ENCODE data around the gene SYT13.

SYT13 gene

GRCh38 chr11:45279645-45280044, 6.5 kb downstream of the SYT13 start:
- Histone ChIP-seq H3K36me3 (ENCODE audit: control insufficient read depth, insufficient read depth, low read length) (no peaks in the 10 kb centered on the region), H3K9ac (ENCODE audit: low read length) (no peak overlapping the region), H3K27ac (ENCODE audit: low read depth, low read length) (no peak overlapping the region), H3K56ac (ENCODE audit: low read length) (no peak overlapping the region), H4K5ac (ENCODE audit: low read length) (no peak overlapping the region), H3K18ac (ENCODE audit: low read length) (no peak overlapping the region), H3K4ac (ENCODE audit: low read depth, low read length) (no peak overlapping the region), H2AK5ac (ENCODE audit: low read length) (no peak overlapping the region), H3K4me3 (ENCODE audit: low read length) (no peak overlapping the region), H4K8ac (ENCODE audit: low read depth, low read length) (no peak overlapping the region), H2BK15ac (replicated peaks; ENCODE audit: low read depth) (no peak overlapping the region), H3K79me2 (ENCODE audit: control insufficient read depth, insufficient read depth, low read length) (no peaks in the 10 kb centered on the region), H2BK120ac (ENCODE audit: low read depth, low read length) (no peak overlapping the region), H3K4me1 (ENCODE audit: control insufficient read depth, low read depth, low read length) (no peaks in the 10 kb centered on the region), H2BK5ac (ENCODE audit: low read length) (no peak overlapping the region), H3K27me3 (ENCODE audit: insufficient read depth, low read length, poor library complexity) (no peaks in the 10 kb centered on the region), H3K79me1 (ENCODE audit: low read length) (no peaks in the 10 kb centered on the region), H3K4me2 (ENCODE audit: low read length) (no peak overlapping the region), H3K23ac (ENCODE audit: low read length) (no peak overlapping the region)
- no CpG with 5 or more reads among the region's 2 CpGs for WGBS (ENCODE audit: extremely low coverage, insufficient coverage, low lambda C conversion rate)
- DNase-seq: no peak

- Histone ChIP-seq H3K4me3 (ENCODE audit: low read length) (no peak overlapping the region), H3K4me1 (ENCODE audit: control insufficient read depth, low read depth, low read length) (no peaks in the 10 kb centered on the region), H3K9ac (ENCODE audit: low read length) (no peak overlapping the region), H3K18ac (ENCODE audit: low read length) (no peak overlapping the region), H3K56ac (ENCODE audit: low read length) (no peak overlapping the region), H3K36me3 (ENCODE audit: control insufficient read depth, insufficient read depth, low read length) (no peaks in the 10 kb centered on the region), H3K79me2 (ENCODE audit: control insufficient read depth, insufficient read depth, low read length) (no peaks in the 10 kb centered on the region), H3K4ac (ENCODE audit: low read depth, low read length) (no peak overlapping the region), H4K8ac (ENCODE audit: low read depth, low read length) (no peak overlapping the region), H2AK5ac (ENCODE audit: low read length) (no peak overlapping the region), H3K79me1 (ENCODE audit: low read length) (no peaks in the 10 kb centered on the region), H2BK15ac (replicated peaks; ENCODE audit: low read depth) (no peak overlapping the region), H3K23ac (ENCODE audit: low read length) (no peak overlapping the region), H2BK120ac (ENCODE audit: low read depth, low read length) (no peak overlapping the region), H3K27ac (ENCODE audit: low read depth, low read length) (no peak overlapping the region), H3K27me3 (ENCODE audit: insufficient read depth, low read length, poor library complexity) (no peaks in the 10 kb centered on the region), H3K4me2 (ENCODE audit: low read length) (no peak overlapping the region), H4K5ac (ENCODE audit: low read length) (no peak overlapping the region), H2BK5ac (ENCODE audit: low read length) (no peak overlapping the region)
- no CpG with 5 or more reads among the region's 4 CpGs for WGBS (ENCODE audit: extremely low coverage, insufficient coverage, low lambda C conversion rate)
- peak; percentile 40 for DNase-seq
Measured at GRCh38 chr11:45278714-45279113, 7.4 kb downstream of the SYT13 start.

GRCh38 chr11:45275828-45276227, 10.3 kb downstream of the SYT13 start:
- no peaks in the 10 kb centered on the region for H3K27me3 ChIP-seq (ENCODE audit: insufficient read depth, low read length, poor library complexity)
- no CpG with 5 or more reads among the region's 4 CpGs for WGBS (ENCODE audit: extremely low coverage, insufficient coverage, low lambda C conversion rate)
- DNase-seq: no peak

GRCh38 chr11:45274206-45274605, 11.9 kb downstream of the SYT13 start:
- Histone ChIP-seq H3K27ac (ENCODE audit: low read depth, low read length) (no peak overlapping the region), H3K79me2 (ENCODE audit: control insufficient read depth, insufficient read depth, low read length) (no peaks in the 10 kb centered on the region), H3K4me3 (ENCODE audit: low read length) (no peak overlapping the region), H4K8ac (ENCODE audit: low read depth, low read length) (no peak overlapping the region), H3K36me3 (ENCODE audit: control insufficient read depth, insufficient read depth, low read length) (no peaks in the 10 kb centered on the region), H3K23ac (ENCODE audit: low read length) (no peak overlapping the region), H2BK5ac (ENCODE audit: low read length) (no peak overlapping the region), H3K4me2 (ENCODE audit: low read length) (no peak overlapping the region), H3K18ac (ENCODE audit: low read length) (no peak overlapping the region), H3K9ac (ENCODE audit: low read length) (no peak overlapping the region), H2AK5ac (ENCODE audit: low read length) (no peak overlapping the region), H2BK15ac (replicated peaks; ENCODE audit: low read depth) (no peak overlapping the region), H3K56ac (ENCODE audit: low read length) (no peak overlapping the region), H3K79me1 (ENCODE audit: low read length) (no peaks in the 10 kb centered on the region), H3K27me3 (ENCODE audit: insufficient read depth, low read length, poor library complexity) (no peaks in the 10 kb centered on the region), H4K5ac (ENCODE audit: low read length) (no peak overlapping the region), H3K4ac (ENCODE audit: low read depth, low read length) (no peak overlapping the region), H2BK120ac (ENCODE audit: low read depth, low read length) (no peak overlapping the region), H3K4me1 (ENCODE audit: control insufficient read depth, low read depth, low read length) (no peaks in the 10 kb centered on the region)
- no CpG with 5 or more reads among the region's 4 CpGs for WGBS (ENCODE audit: extremely low coverage, insufficient coverage, low lambda C conversion rate)
- no peak for DNase-seq

More at GRCh38 chr11:45275828-45276227, 10.3 kb downstream of the SYT13 start:
- Histone ChIP-seq H3K18ac (ENCODE audit: low read length) (no peak overlapping the region), H3K79me2 (ENCODE audit: control insufficient read depth, insufficient read depth, low read length) (no peaks in the 10 kb centered on the region), H3K4ac (ENCODE audit: low read depth, low read length) (no peak overlapping the region), H3K56ac (ENCODE audit: low read length) (no peak overlapping the region), H3K4me3 (ENCODE audit: low read length) (no peak overlapping the region), H3K4me1 (ENCODE audit: control insufficient read depth, low read depth, low read length) (no peaks in the 10 kb centered on the region), H4K8ac (ENCODE audit: low read depth, low read length) (no peak overlapping the region), H2BK120ac (ENCODE audit: low read depth, low read length) (no peak overlapping the region), H3K23ac (ENCODE audit: low read length) (no peak overlapping the region), H2BK15ac (replicated peaks; ENCODE audit: low read depth) (no peak overlapping the region), H2AK5ac (ENCODE audit: low read length) (no peak overlapping the region), H2BK5ac (ENCODE audit: low read length) (no peak overlapping the region), H3K79me1 (ENCODE audit: low read length) (no peaks in the 10 kb centered on the region), H3K36me3 (ENCODE audit: control insufficient read depth, insufficient read depth, low read length) (no peaks in the 10 kb centered on the region), H3K4me2 (ENCODE audit: low read length) (no peak overlapping the region), H4K5ac (ENCODE audit: low read length) (no peak overlapping the region), H3K9ac (ENCODE audit: low read length) (no peak overlapping the region), H3K27ac (ENCODE audit: low read depth, low read length) (no peak overlapping the region)

- Histone ChIP-seq H2BK15ac (replicated peaks; ENCODE audit: low read depth) (no peak overlapping the region), H3K56ac (ENCODE audit: low read length) (no peak overlapping the region), H3K23ac (ENCODE audit: low read length) (no peak overlapping the region), H3K4ac (ENCODE audit: low read depth, low read length) (no peak overlapping the region), H3K4me2 (ENCODE audit: low read length) (no peak overlapping the region), H2AK5ac (ENCODE audit: low read length) (no peak overlapping the region), H3K79me2 (ENCODE audit: control insufficient read depth, insufficient read depth, low read length) (no peaks in the 10 kb centered on the region), H4K8ac (ENCODE audit: low read depth, low read length) (no peak overlapping the region), H4K5ac (ENCODE audit: low read length) (no peak overlapping the region), H3K36me3 (ENCODE audit: control insufficient read depth, insufficient read depth, low read length) (no peaks in the 10 kb centered on the region), H2BK120ac (ENCODE audit: low read depth, low read length) (no peak overlapping the region), H3K27me3 (ENCODE audit: insufficient read depth, low read length, poor library complexity) (no peaks in the 10 kb centered on the region), H3K27ac (ENCODE audit: low read depth, low read length) (no peak overlapping the region), H3K79me1 (ENCODE audit: low read length) (no peaks in the 10 kb centered on the region), H3K9ac (ENCODE audit: low read length) (no peak overlapping the region), H3K4me1 (ENCODE audit: control insufficient read depth, low read depth, low read length) (no peaks in the 10 kb centered on the region), H3K4me3 (ENCODE audit: low read length) (no peak overlapping the region), H2BK5ac (ENCODE audit: low read length) (no peak overlapping the region), H3K18ac (ENCODE audit: low read length) (no peak overlapping the region)
- WGBS (ENCODE audit: extremely low coverage, insufficient coverage, low lambda C conversion rate): no CpG with 5 or more reads among the region's 6 CpGs
- DNase-seq: no peak
Measured at GRCh38 chr11:45273509-45273908, 12.6 kb downstream of the SYT13 start.

GRCh38 chr11:45272701-45273100, 13.4 kb downstream of the SYT13 start:
- WGBS (ENCODE audit: extremely low coverage, insufficient coverage, low lambda C conversion rate): no CpG with 5 or more reads among the region's 2 CpGs
- Histone ChIP-seq H3K36me3 (ENCODE audit: control insufficient read depth, insufficient read depth, low read length) (no peaks in the 10 kb centered on the region), H3K4me2 (ENCODE audit: low read length) (no peak overlapping the region)

More at GRCh38 chr11:45272701-45273100, 13.4 kb downstream of the SYT13 start:
- no peaks in the 10 kb centered on the region for H3K4me1 ChIP-seq (ENCODE audit: control insufficient read depth, low read depth, low read length)
- no peak overlapping the region for H2BK15ac ChIP-seq (replicated peaks; ENCODE audit: low read depth)
- H3K4ac ChIP-seq (ENCODE audit: low read depth, low read length): no peak overlapping the region
- no peak overlapping the region for H3K18ac ChIP-seq (ENCODE audit: low read length)
- H2AK5ac ChIP-seq (ENCODE audit: low read length): no peak overlapping the region
- no peaks in the 10 kb centered on the region for H3K79me2 ChIP-seq (ENCODE audit: control insufficient read depth, insufficient read depth, low read length)
- no peaks in the 10 kb centered on the region for H3K27me3 ChIP-seq (ENCODE audit: insufficient read depth, low read length, poor library complexity)
- no peak overlapping the region for H4K5ac ChIP-seq (ENCODE audit: low read length)
- DNase-seq: no peak
- no peak overlapping the region for H2BK5ac ChIP-seq (ENCODE audit: low read length)
- H3K23ac ChIP-seq (ENCODE audit: low read length): no peak overlapping the region
- H3K9ac ChIP-seq (ENCODE audit: low read length): no peak overlapping the region
- no peak overlapping the region for H4K8ac ChIP-seq (ENCODE audit: low read depth, low read length)
- H3K79me1 ChIP-seq (ENCODE audit: low read length): no peaks in the 10 kb centered on the region
- H3K4me3 ChIP-seq (ENCODE audit: low read length): no peak overlapping the region
- no peak overlapping the region for H3K56ac ChIP-seq (ENCODE audit: low read length)
- H3K27ac ChIP-seq (ENCODE audit: low read depth, low read length): no peak overlapping the region
- no peak overlapping the region for H2BK120ac ChIP-seq (ENCODE audit: low read depth, low read length)
